Muscle of leg (tissue), 11 donors: ENCODE results near the gene XAGE3. TPM values are rescaled to one million over a fixed set of nuclear protein-coding genes. Genes with fewer than 3 reads are reported as not detected.
"Not testable (repeated sequence)": the region's sequence is repeated elsewhere in the genome, so short reads cannot be mapped to it uniquely, and the experiment has no call there.

Experiments used
- DNase-seq: peaks from one replicate; pipeline ENCODE4 v3.0.0; 2013
- H3K27ac ChIP-seq: one replicate; pipeline ENCODE4 v1.5.1; 2013; ENCODE audit warnings: mild to moderate bottlenecking, low read length, control low read depth
- H3K27me3 ChIP-seq: one replicate; pipeline ENCODE4 v1.6.1; 2013; ENCODE audit warnings: low read length; ENCODE audit not compliant: control insufficient read depth, insufficient read depth
- H3K36me3 ChIP-seq: one replicate; pipeline ENCODE4 v1.6.1; 2013; ENCODE audit warnings: low read length; ENCODE audit not compliant: control insufficient read depth, insufficient read depth
- H3K4me1 ChIP-seq: one replicate; pipeline ENCODE4 v1.6.1; 2013; ENCODE audit warnings: low read length; ENCODE audit not compliant: control insufficient read depth, insufficient read depth
- H3K4me3 ChIP-seq: one replicate; pipeline ENCODE4 v1.5.1; 2013; ENCODE audit warnings: low read length, control low read depth
- H3K9me3 ChIP-seq: replicated peaks from 2 replicates; pipeline ENCODE4 v1.6.1; 2013; ENCODE audit warnings: low read depth, low read length; ENCODE audit not compliant: control insufficient read depth
- WGBS: methylation state at CpG from one replicate; pipeline ENCODE4 v1.1.5; 2013; ENCODE audit warnings: missing lambda C conversion rate; ENCODE audit not compliant: insufficient coverage; 5-methylcytosine and 5-hydroxymethylcytosine counted together
- polyA plus RNA-seq, 8 donors: library from polyadenylated mRNA; unstranded; fragments of 120-200 nt; gene quantifications; one replicate each; pipeline versions ENCODE4 v1.2.1 to v1.2.3, GENCODE V29; 2013; ENCODE audit warnings: inconsistent platforms in 1 of 8, low replicate concordance in 1 of 8; ENCODE audit not compliant: insufficient read length in 8 of 8, insufficient read depth in 1 of 8
- total RNA-seq: library from RNA; stranded (reverse); fragments of 120-200 nt; gene quantifications from one replicate; pipeline ENCODE4 v1.2.4, GENCODE V29; 2013

XAGE3 gene
- total and polyA plus RNA-seq, 9 donors: 0.18 to 0.56 TPM; not detected in 7

GRCh38 chrX:52852110-52852860, 15.6 kb downstream of the XAGE3 start:
- no peak overlapping the region for H3K4me3 ChIP-seq
- peaks cover 30% of the 10 kb centered on the region for H3K27me3 ChIP-seq
- H3K9me3 ChIP-seq: no peaks in the 10 kb centered on the region
- no peak overlapping the region for H3K27ac ChIP-seq
- DNase-seq: no peak
- no peaks in the 10 kb centered on the region for H3K36me3 ChIP-seq
- WGBS: 87% methylated on average over 6 of the region's 9 CpGs
- no peaks in the 10 kb centered on the region for H3K4me1 ChIP-seq

GRCh38 chrX:52843619-52844018, 24.3 kb downstream of the XAGE3 start:
- not testable (repeated sequence) for H3K9me3 ChIP-seq, DNase-seq, H3K36me3 ChIP-seq, H3K4me1 ChIP-seq, H3K27me3 ChIP-seq, H3K27ac ChIP-seq, H3K4me3 ChIP-seq
- WGBS: no CpG with 5 or more reads among the region's 3 CpGs

DNA sequence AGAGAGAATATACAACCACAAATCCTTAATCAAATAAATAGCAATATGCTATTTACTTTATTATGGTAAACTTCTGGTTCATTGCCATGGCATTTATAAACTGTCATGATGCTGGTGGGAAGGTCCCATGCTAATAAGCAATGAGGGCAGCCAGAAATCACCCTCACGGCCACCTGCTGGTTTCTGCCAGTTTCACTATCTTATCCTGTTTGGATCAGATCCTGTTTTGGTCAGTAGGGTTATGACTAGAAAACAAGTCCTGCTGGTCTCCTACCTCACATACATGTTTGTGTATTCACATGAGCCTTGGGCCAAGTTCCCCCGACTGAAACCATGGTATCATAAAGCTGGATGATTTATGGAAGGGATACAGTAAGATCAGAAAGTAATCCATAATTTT, 28.7 kb downstream of the XAGE3 start:
- H3K4me1 ChIP-seq: no peaks in the 10 kb centered on the region
- no peaks in the 10 kb centered on the region for H3K36me3 ChIP-seq
- peaks cover 6% of the 10 kb centered on the region for H3K27me3 ChIP-seq
- WGBS: no CpG with 5 or more reads among the region's 2 CpGs
- H3K4me3 ChIP-seq: no peak overlapping the region
- no peaks in the 10 kb centered on the region for H3K9me3 ChIP-seq
- DNase-seq: no peak
- no peak overlapping the region for H3K27ac ChIP-seq

GRCh38 chrX:52830551-52830950, 37.3 kb downstream of the XAGE3 start:
- Histone ChIP-seq H3K36me3 (no peaks in the 10 kb centered on the region), H3K4me1 (no peaks in the 10 kb centered on the region), H3K27me3 (peaks cover 30% of the 10 kb centered on the region), H3K4me3 (no peak overlapping the region), H3K27ac (no peak overlapping the region), H3K9me3 (no peaks in the 10 kb centered on the region)
- no peak for DNase-seq
- 33% methylated on average over 1 of the region's 3 CpGs for WGBS

- H3K27ac ChIP-seq: no peak overlapping the region
- H3K4me1 ChIP-seq: no peaks in the 10 kb centered on the region
- H3K9me3 ChIP-seq: no peaks in the 10 kb centered on the region
- WGBS: no CpG with 5 or more reads among the region's 2 CpGs
- H3K4me3 ChIP-seq: no peak overlapping the region
- peaks cover 19% of the 10 kb centered on the region for H3K27me3 ChIP-seq
- no peaks in the 10 kb centered on the region for H3K36me3 ChIP-seq
- no peak for DNase-seq
Measured at GRCh38 chrX:52824608-52825007, 43.3 kb downstream of the XAGE3 start.

- 74% methylated on average over 6 of the region's 11 CpGs for WGBS
- H3K27me3 ChIP-seq: peaks cover 28% of the 10 kb centered on the region
- no peaks in the 10 kb centered on the region for H3K9me3 ChIP-seq
Measured at GRCh38 chrX:52821079-52821760, 46.7 kb downstream of the XAGE3 start.

DNA sequence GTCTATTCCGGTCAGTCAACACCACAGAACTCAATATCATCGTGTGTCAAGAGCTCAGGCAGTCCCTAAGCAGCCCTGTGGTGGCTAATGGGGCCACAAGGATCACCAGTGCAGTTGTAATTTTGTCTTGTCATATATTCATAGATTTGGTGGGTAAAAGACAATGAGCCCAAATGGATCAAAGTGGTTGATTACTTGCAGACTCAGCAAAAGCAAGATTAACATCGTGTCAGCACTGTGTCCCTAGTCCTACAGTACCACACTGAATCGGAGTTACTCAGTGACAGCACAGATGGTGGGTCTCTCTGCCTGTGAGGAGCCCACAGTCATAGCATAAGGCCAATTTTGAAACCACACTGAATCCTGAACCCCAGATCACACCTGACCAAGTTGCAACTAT, 48.1 kb downstream of the XAGE3 start:
- no peak for DNase-seq
- no peaks in the 10 kb centered on the region for H3K9me3 ChIP-seq
- no peaks in the 10 kb centered on the region for H3K4me1 ChIP-seq
- no peak overlapping the region for H3K27ac ChIP-seq
- H3K36me3 ChIP-seq: no peaks in the 10 kb centered on the region
- no peak overlapping the region for H3K4me3 ChIP-seq
- peaks cover 33% of the 10 kb centered on the region for H3K27me3 ChIP-seq
- 79% methylated on average over 2 of the region's 4 CpGs for WGBS

More at GRCh38 chrX:52821079-52821760, 46.7 kb downstream of the XAGE3 start:
- Histone ChIP-seq H3K4me3 (no peak overlapping the region), H3K36me3 (no peaks in the 10 kb centered on the region), H3K27ac (no peak overlapping the region), H3K4me1 (no peaks in the 10 kb centered on the region)
- no peak for DNase-seq

Other genes starting within 250 kb of the XAGE3 start
- gene SSX7, start 213.2 kb downstream of the XAGE3 start, total RNA-seq: not detected
- under 1 TPM in 1 of 8 donors, not detected in 7; 0.13 TPM for gene SSX7, start 213.2 kb downstream of the XAGE3 start, polyA plus RNA-seq
- not detected for gene SSX2, start 160.9 kb downstream of the XAGE3 start, total RNA-seq
- gene SSX2, start 160.9 kb downstream of the XAGE3 start, polyA plus RNA-seq: not detected
- not detected for gene SSX2B, start 116.8 kb downstream of the XAGE3 start, total RNA-seq
- not detected for gene SSX2B, start 116.8 kb downstream of the XAGE3 start, polyA plus RNA-seq
- not detected for gene SPANXN5, start 70.7 kb downstream of the XAGE3 start, total RNA-seq
- not detected for gene SPANXN5, start 70.7 kb downstream of the XAGE3 start, polyA plus RNA-seq
- gene XAGE5, start 56.8 kb downstream of the XAGE3 start, total RNA-seq: not detected
- gene XAGE5, start 56.8 kb downstream of the XAGE3 start, polyA plus RNA-seq: not detected
- gene FAM156B, start 29.2 kb upstream of the XAGE3 start, total RNA-seq: 20.8 TPM
- 10 to 100 TPM; 15.0 to 25.9 (median 21.1) TPM for gene FAM156B, start 29.2 kb upstream of the XAGE3 start, polyA plus RNA-seq
- 22.3 TPM for gene FAM156A, start 90.4 kb upstream of the XAGE3 start, total RNA-seq
- gene FAM156A, start 90.4 kb upstream of the XAGE3 start, polyA plus RNA-seq: 10 to 100 TPM; 19.3 to 34.2 (median 27.3) TPM
- 4.4 TPM for gene GPR173, start 180.7 kb upstream of the XAGE3 start, total RNA-seq
- 10 to 100 TPM in 2 of 8 donors, 1 to 10 TPM in 6; 5.7 to 11.3 (median 9.2) TPM for gene GPR173, start 180.7 kb upstream of the XAGE3 start, polyA plus RNA-seq
- gene TSPYL2, start 214.3 kb upstream of the XAGE3 start, total RNA-seq: 9.5 TPM
- gene TSPYL2, start 214.3 kb upstream of the XAGE3 start, polyA plus RNA-seq: 10 to 100 TPM; 13.2 to 16.5 (median 13.9) TPM
- 11.0 TPM for gene KANTR, start 226.1 kb upstream of the XAGE3 start, total RNA-seq
- 10 to 100 TPM in 2 of 8 donors, 1 to 10 TPM in 6; 4.3 to 18.2 (median 7.8) TPM for gene KANTR, start 226.1 kb upstream of the XAGE3 start, polyA plus RNA-seq